Sigmoid colon (tissue), 4 donors: Measurements from ENCODE around the gene ACOXL.

Source experiments
- CTCF ChIP-seq, 4 experiments: fragments of 450-650 bp in 3 of 4; fragments of 200-600 bp in 1 of 4; IDR thresholded peaks; one replicate each; pipeline ENCODE4 v1.5.1; 2016 to 2019; ENCODE audit warnings: antibody characterized with exemption in 4 of 4, mild to moderate bottlenecking in 3 of 4, moderate library complexity in 2 of 4
- POLR2AphosphoS5 ChIP-seq, 4 donors: sonication (generic); formaldehyde crosslinking; IDR thresholded peaks; one replicate each; pipeline ENCODE4 v1.6.1; 2017; ENCODE audit warnings: antibody characterized with exemption in 4 of 4

GRCh38 chr2:111039628-111040383, 307.4 kb downstream of the ACOXL start:
- TF ChIP-seq POLR2AphosphoS5 (IDR thresholded peaks at IDR 0.05) (no peak), CTCF (IDR thresholded peaks at IDR 0.05) (no peak)
